K562 (cell line): Measurements from ENCODE around the gene PACRG. TPM values are rescaled to one million over a fixed set of nuclear protein-coding genes. Genes with fewer than 3 reads are reported as not detected.

Experiments
- ZBTB12 ChIP-seq: fragments of 250-450 bp; sonication (Bioruptor Pico); IDR thresholded peaks from 2 replicates; pipeline ENCODE4 v1.4.0; 2020
- ZNF407 ChIP-seq: fragments of 450-650 bp; IDR thresholded peaks from 2 replicates; pipeline ENCODE4 v1.6.1; 2016; ENCODE audit warnings: low read depth
- polyA plus RNA-seq, 8 experiments: library from polyadenylated mRNA; depleted of rRNA in 4 of 8; stranded (reverse) in 5 of 8; unstranded in 3 of 8; fragments of >200 nt; fragmentation: Nextera tagmentation in 2 of 8; fragmentation: Illumina TruSeq in 1 of 8; extraction: Ambion mirVana in 2 of 8; extraction: Trizol in 1 of 8; gene quantifications; 2 replicates each; pipeline versions ENCODE4 v1.2.1 to v1.2.3, GENCODE V29; 2011 to 2014; ENCODE audit warnings: inconsistent platforms in 1 of 8, missing spikeins in 1 of 8
- total RNA-seq, 7 experiments: library from RNA; depleted of rRNA in 6 of 7; stranded (reverse); fragments of >200 nt in 6 of 7; fragmentation: Illumina TruSeq in 2 of 7; extraction: Trizol in 2 of 7; gene quantifications; 2 replicates each; pipeline versions ENCODE4 v1.2.1 to v1.2.3, GENCODE V29; 2011 to 2021; ENCODE audit warnings: low replicate concordance in 1 of 7

PACRG gene
- total and polyA plus RNA-seq, 9 of the 15 experiments (the other 6 are each of a cell fraction or from before 2014, with no cell fraction given): 0.04 TPM; not detected in 8

- no peak for TF ChIP-seq ZNF407
- TF ChIP-seq ZBTB12 (CRISPR knock-in tag): no peak
Measured at GRCh38 chr6:163336961-163337360, 609.2 kb downstream of the PACRG start (continued).
